Thymus (tissue), 11 donors: ENCODE results near the gene HPRT1. TPM values are rescaled to one million over a fixed set of nuclear protein-coding genes. Genes with fewer than 3 reads are reported as not detected.
"Not testable (repeated sequence)": the region's sequence is repeated elsewhere in the genome, so short reads cannot be mapped to it uniquely, and the experiment has no call there.

Experiments
- DNase-seq, 9 donors: peaks; one replicate each; pipeline ENCODE4 v3.0.0-alpha.2; 2013; ENCODE audit warnings: low spot score in 9 of 9, low read depth in 6 of 9, missing footprints in 1 of 9
- H3K27ac ChIP-seq, 2 donors: one replicate each; pipeline ENCODE4 v1.5.1; 2013; ENCODE audit warnings: control low read depth in 1 of 2, low read depth in 1 of 2, low read length in 1 of 2, mild to moderate bottlenecking in 1 of 2, moderate library complexity in 1 of 2
- H3K27me3 ChIP-seq, 2 donors: one replicate each; pipeline ENCODE4 v1.5.1; 2013; ENCODE audit warnings: low read length in 1 of 2; ENCODE audit not compliant: control insufficient read depth in 2 of 2, insufficient read depth in 1 of 2
- H3K36me3 ChIP-seq, 2 donors: one replicate each; pipeline ENCODE4 v1.5.1; 2013; ENCODE audit warnings: low read length in 1 of 2, mild to moderate bottlenecking in 1 of 2, moderate library complexity in 1 of 2; ENCODE audit not compliant: control insufficient read depth in 2 of 2, insufficient read depth in 2 of 2
- H3K4me1 ChIP-seq, 2 donors: one replicate each; pipeline ENCODE4 v1.5.1; 2013; ENCODE audit warnings: low read length in 2 of 2; ENCODE audit not compliant: control insufficient read depth in 2 of 2, insufficient read depth in 2 of 2
- H3K4me3 ChIP-seq, 2 donors: one replicate each; pipeline ENCODE4 v1.5.1; 2013; ENCODE audit warnings: low read length in 2 of 2, control low read depth in 1 of 2, mild to moderate bottlenecking in 1 of 2
- H3K9me3 ChIP-seq, 2 donors: one replicate each; pipeline ENCODE4 v1.5.1; 2013; ENCODE audit warnings: low read length in 1 of 2, mild to moderate bottlenecking in 1 of 2; ENCODE audit not compliant: control insufficient read depth in 2 of 2, insufficient read depth in 1 of 2
- WGBS: extraction: QIAGEN DNeasy Blood & Tissue Kit; methylation state at CpG from one replicate; pipeline ENCODE4 v1.1.7; 2013; 5-methylcytosine and 5-hydroxymethylcytosine counted together
- polyA plus RNA-seq: library from polyadenylated mRNA; stranded (reverse); fragments of 200-250 nt; gene quantifications from one replicate; pipeline ENCODE4 v1.2.3, GENCODE V29; 2013
- total RNA-seq: library from RNA; stranded (reverse); fragments of 120-200 nt; gene quantifications from one replicate; pipeline ENCODE4 v1.2.4, GENCODE V29; 2013
- donor health status: healthy.

HPRT1 gene
- total and polyA plus RNA-seq, 2 donors = 23.3 to 60.8 TPM

- Histone ChIP-seq H3K4me3 (no peak overlapping the region), H3K36me3 (no peaks in the 10 kb centered on the region), H3K4me1 (peaks cover 0 to 9% of the 10 kb centered on the region in 2 donors), H3K27ac (no peak overlapping the region), H3K27me3 (no peaks in the 10 kb centered on the region), H3K9me3 (no peaks in the 10 kb centered on the region)
- 93% methylated on average over 2 of the region's 2 CpGs for WGBS
- DNase-seq = no peak
Measured at GRCh38 chrX:134462927-134463326, 3.0 kb downstream of the HPRT1 start.

- not testable (repeated sequence) for DNase-seq, H3K9me3 ChIP-seq, H3K4me1 ChIP-seq, H3K27ac ChIP-seq, H3K36me3 ChIP-seq, H3K4me3 ChIP-seq, H3K27me3 ChIP-seq
- 94% methylated on average over 6 of the region's 6 CpGs for WGBS
Measured at GRCh38 chrX:134464453-134464852, 4.5 kb downstream of the HPRT1 start.

DNA sequence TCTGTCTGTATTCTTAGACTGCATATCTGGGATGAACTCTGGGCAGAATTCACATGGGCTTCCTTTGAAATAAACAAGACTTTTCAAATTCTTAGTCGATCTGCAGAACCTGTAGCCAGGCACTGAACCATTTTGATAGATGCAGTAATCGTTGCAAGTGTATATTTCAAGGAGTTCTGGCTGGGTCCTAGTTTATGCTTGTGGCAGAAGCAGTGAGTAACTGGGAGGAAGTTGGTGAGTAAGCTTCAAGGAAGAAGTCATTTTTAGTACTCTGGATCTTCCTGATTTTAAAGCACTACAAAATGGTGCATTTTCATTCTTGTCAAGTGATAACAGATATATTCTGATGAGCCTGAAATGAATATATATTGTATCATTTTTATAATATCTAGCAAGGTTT is 9.5 kb downstream of the HPRT1 start:
- Histone ChIP-seq H3K27me3 (no peaks in the 10 kb centered on the region), H3K27ac (no peak overlapping the region), H3K36me3 (no peaks in the 10 kb centered on the region), H3K4me3 (no peak overlapping the region), H3K4me1 (no peaks in the 10 kb centered on the region), H3K9me3 (no peaks in the 10 kb centered on the region)
- 25% methylated on average over 2 of the region's 2 CpGs for WGBS
- no peak for DNase-seq

GRCh38 chrX:134470013-134470412 is 10.0 kb downstream of the HPRT1 start:
- WGBS = 100% methylated on average over 1 of the region's 1 CpG

DNA sequence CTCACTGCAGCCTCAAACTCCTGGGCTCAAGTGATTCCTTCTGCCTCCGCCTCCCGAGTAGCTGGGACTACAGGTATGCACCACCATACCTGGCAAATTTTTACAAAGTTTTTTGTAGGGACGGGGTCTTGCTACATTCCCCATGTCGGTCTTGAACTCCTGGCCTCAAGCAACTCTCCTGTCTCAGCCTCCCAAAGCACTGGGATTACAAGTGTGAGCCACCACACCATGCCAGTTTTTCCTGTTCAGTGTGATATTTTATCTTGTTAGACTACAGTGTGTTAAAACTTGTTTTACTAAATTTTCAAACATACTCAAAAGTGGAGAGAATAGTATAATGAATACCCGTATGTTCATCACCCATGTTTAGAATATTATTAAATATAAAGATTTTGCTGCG is 12.1 kb downstream of the HPRT1 start:
- WGBS = 98% methylated on average over 6 of the region's 6 CpGs
- Histone ChIP-seq H3K36me3 (no peaks in the 10 kb centered on the region), H3K27ac (no peak overlapping the region), H3K9me3 (no peaks in the 10 kb centered on the region), H3K4me1 (no peaks in the 10 kb centered on the region), H3K4me3 (no peak overlapping the region), H3K27me3 (no peaks in the 10 kb centered on the region)
- DNase-seq = no peak

More at GRCh38 chrX:134470013-134470412, 10.0 kb downstream of the HPRT1 start:
- DNase-seq = no peak
- Histone ChIP-seq H3K27me3 (no peaks in the 10 kb centered on the region), H3K36me3 (no peaks in the 10 kb centered on the region), H3K4me1 (no peaks in the 10 kb centered on the region), H3K9me3 (no peaks in the 10 kb centered on the region), H3K4me3 (no peak overlapping the region), H3K27ac (no peak overlapping the region)

- no peaks in the 10 kb centered on the region for H3K27me3 ChIP-seq
- H3K36me3 ChIP-seq = peaks cover 0 to 4% of the 10 kb centered on the region in 2 donors
- H3K9me3 ChIP-seq = no peaks in the 10 kb centered on the region
- no peak overlapping the region for H3K27ac ChIP-seq
- no peak overlapping the region for H3K4me3 ChIP-seq
- H3K4me1 ChIP-seq = no peaks in the 10 kb centered on the region
- 92% methylated on average over 1 of the region's 1 CpG for WGBS
- no peak for DNase-seq
Measured at GRCh38 chrX:134476284-134476683, 16.3 kb downstream of the HPRT1 start.

DNA sequence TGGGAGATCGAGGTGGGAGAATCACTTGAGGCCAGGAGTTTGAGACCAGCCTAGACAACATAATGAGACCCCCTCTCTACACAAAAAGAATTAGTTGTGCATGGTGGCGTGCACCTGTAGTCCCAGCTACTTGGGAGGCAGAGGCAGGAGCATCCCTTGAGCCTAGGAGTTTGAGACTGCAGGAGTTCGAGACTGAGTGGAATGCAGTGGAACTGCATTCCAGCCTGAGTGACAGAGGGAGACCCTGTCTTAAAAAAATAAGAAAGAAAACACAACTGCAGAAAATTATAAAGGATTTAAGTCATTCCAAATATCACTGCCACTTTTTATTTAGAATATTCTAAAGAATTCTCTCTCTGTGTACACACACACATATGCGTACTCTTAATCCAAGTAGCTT is 18.4 kb downstream of the HPRT1 start:
- WGBS = over 99% methylated on average over 4 of the region's 4 CpGs
- peaks cover 0 to 4% of the 10 kb centered on the region in 2 donors for H3K36me3 ChIP-seq
- no peak overlapping the region for H3K4me3 ChIP-seq
- no peaks in the 10 kb centered on the region for H3K4me1 ChIP-seq
- no peak for DNase-seq
- H3K27me3 ChIP-seq = no peaks in the 10 kb centered on the region
- no peaks in the 10 kb centered on the region for H3K9me3 ChIP-seq
- no peak overlapping the region for H3K27ac ChIP-seq

GRCh38 chrX:134480061-134480460 is 20.1 kb downstream of the HPRT1 start:
- H3K4me3 ChIP-seq = no peak overlapping the region
- H3K27ac ChIP-seq = no peak overlapping the region
- H3K36me3 ChIP-seq = peaks cover 0 to 4% of the 10 kb centered on the region in 2 donors
- H3K4me1 ChIP-seq = no peaks in the 10 kb centered on the region
- no peak for DNase-seq
- WGBS = 94% methylated on average over 1 of the region's 1 CpG
- no peaks in the 10 kb centered on the region for H3K9me3 ChIP-seq
- H3K27me3 ChIP-seq = no peaks in the 10 kb centered on the region

DNA sequence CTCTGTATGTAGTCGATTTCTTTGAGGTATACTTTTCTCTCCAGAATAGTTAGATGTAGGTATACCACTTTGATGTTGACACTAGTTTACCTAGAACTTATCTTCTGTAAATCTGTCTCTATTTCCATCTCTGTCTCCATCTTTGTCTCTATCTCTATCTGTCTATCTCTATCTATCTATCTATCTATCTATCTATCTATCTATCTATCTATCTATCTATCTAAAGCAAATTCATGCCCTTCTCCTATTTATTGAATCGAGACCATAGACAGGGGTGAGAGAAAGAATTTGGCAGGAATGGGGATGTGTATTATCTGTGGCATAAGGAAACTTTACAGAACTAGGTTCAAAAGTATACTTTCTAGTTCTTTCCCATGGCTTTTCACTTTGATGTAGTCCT is 21.4 kb downstream of the HPRT1 start:
- Histone ChIP-seq H3K9me3 (no peaks in the 10 kb centered on the region), H3K27ac (no peak overlapping the region), H3K4me3 (no peak overlapping the region), H3K36me3 (peaks cover 0 to 4% of the 10 kb centered on the region in 2 donors), H3K4me1 (no peaks in the 10 kb centered on the region), H3K27me3 (no peaks in the 10 kb centered on the region)
- DNase-seq = no peak
- WGBS = 96% methylated on average over 2 of the region's 2 CpGs

DNA sequence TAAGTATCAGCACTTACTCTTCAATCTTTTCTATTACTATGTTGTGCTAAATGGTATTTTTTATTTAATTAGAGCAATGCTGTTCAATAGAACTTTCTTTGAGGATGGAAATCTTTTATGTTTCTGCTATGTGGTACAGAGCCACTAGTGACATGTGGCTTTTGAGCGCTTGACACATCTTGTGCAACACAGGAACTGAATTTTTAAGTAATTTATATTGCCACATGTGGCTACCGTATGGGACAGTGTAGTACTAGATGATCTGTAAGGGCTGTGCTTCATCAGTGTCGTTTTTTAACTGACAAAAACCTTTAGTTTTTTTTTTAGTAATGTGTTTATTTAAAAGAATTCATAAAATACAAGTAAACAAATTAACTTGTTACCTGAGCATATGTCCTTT is 22.4 kb downstream of the HPRT1 start:
- Histone ChIP-seq H3K4me1 (no peaks in the 10 kb centered on the region), H3K36me3 (peaks cover 0 to 4% of the 10 kb centered on the region in 2 donors), H3K27ac (no peak overlapping the region), H3K9me3 (no peaks in the 10 kb centered on the region), H3K4me3 (no peak overlapping the region), H3K27me3 (no peaks in the 10 kb centered on the region)
- no peak for DNase-seq
- WGBS = 92% methylated on average over 3 of the region's 3 CpGs
